Panc1 (cell line): ENCODE data around the gene NID2. TPM values are rescaled to one million over a fixed set of nuclear protein-coding genes. Genes with fewer than 3 reads are reported as not detected.

Source experiments
- ATAC-seq: fragments of 200-7000 bp; cut with Tn5 transposase; 2 replicates; pipeline ENCODE4 v1.9.1; 2020; ENCODE audit warnings: mild to moderate bottlenecking, moderate library complexity
- BruUV-seq: library from RNA; stranded (reverse); fragments of 400-500 nt; replicated peaks from 2 replicates; lab custom pipeline; 2021; lab: Mats Ljungman, UMichigan
- CTCF ChIA-PET: fragments of 300-600 bp; sonication (Branson Sonifier 250); formaldehyde crosslinking; loops from one replicate; lab custom pipeline; 2022; ENCODE audit warnings: antibody characterized with exemption; lab: Charles Lee
- POLR2A ChIA-PET: fragments of 300-600 bp; sonication (Branson Sonifier 250); formaldehyde crosslinking; loops from one replicate; lab custom pipeline; 2022; ENCODE audit warnings: antibody characterized with exemption; lab: Charles Lee
- DNase-seq: peaks from one replicate; pipeline ENCODE4 v3.0.0-alpha.2; 2010; ENCODE audit warnings: low read depth, low spot score
- H3K27ac ChIP-seq: 2 replicates; pipeline ENCODE4 v1.5.1; 2011; ENCODE audit warnings: mild to moderate bottlenecking, low read length, inconsistent platforms
- H3K27me3 ChIP-seq: fragments of 200-500 bp; sonication (Bioruptor generic); 2 replicates; pipeline ENCODE4 v1.6.0; 2014; ENCODE audit warnings: low read length, inconsistent platforms; ENCODE audit not compliant: control insufficient read depth, insufficient read depth
- H3K36me3 ChIP-seq: fragments of 200-500 bp; sonication (Bioruptor generic); 2 replicates; pipeline ENCODE4 v1.5.1; 2014; ENCODE audit warnings: inconsistent platforms, mild to moderate bottlenecking, low read length, moderate library complexity; ENCODE audit not compliant: control insufficient read depth, insufficient read depth
- H3K4me1 ChIP-seq: 2 replicates; pipeline ENCODE4 v1.5.1; 2011; ENCODE audit warnings: inconsistent platforms, mild to moderate bottlenecking, low read length, moderate library complexity; ENCODE audit not compliant: control insufficient read depth, insufficient read depth
- H3K4me3 ChIP-seq, 2 experiments: 2 replicates each; pipeline ENCODE4 v1.5.1; 2011 to 2012; ENCODE audit warnings: low read depth in 2 of 2, low read length in 2 of 2, mild to moderate bottlenecking in 2 of 2, inconsistent platforms in 1 of 2, moderate library complexity in 1 of 2
- H3K9me3 ChIP-seq: fragments of 200-500 bp; sonication (Bioruptor generic); 2 replicates; pipeline ENCODE4 v1.5.1; 2014; ENCODE audit warnings: low read depth, mild to moderate bottlenecking, inconsistent platforms, low read length, moderate library complexity; ENCODE audit not compliant: control insufficient read depth, insufficient read depth
- POLR2AphosphoS5 ChIP-seq: IDR thresholded peaks from 2 replicates; pipeline ENCODE4 v1.6.1; 2012; ENCODE audit warnings: mild to moderate bottlenecking, low read depth, low read length, moderate library complexity
- SIN3A ChIP-seq: IDR thresholded peaks from 2 replicates; pipeline ENCODE4 v1.6.1; 2012; ENCODE audit warnings: low read depth, mild to moderate bottlenecking, low read length, moderate library complexity, borderline replicate concordance; ENCODE audit not compliant: insufficient read depth
- TCF7L2 ChIP-seq: IDR thresholded peaks from 2 replicates; pipeline ENCODE4 v1.6.1; 2011; ENCODE audit warnings: mild to moderate bottlenecking, low read depth, low read length, inconsistent platforms
- in situ Hi-C: cut with HindIII; loops from 2 replicates; pipeline ENCODE4 v1.10.0; 2016; ENCODE audit warnings: low sequenced_read_pairs, low pct_unique_long_range_greater_than_20kb
- intact Hi-C: fragments of 100-400 bp; cut with micrococcal nuclease; formaldehyde crosslinking; loops from one replicate; pipeline ENCODE4 v1.10.0; 2022; ENCODE audit not compliant: unreplicated experiment
- total RNA-seq: library from RNA; stranded (reverse); gene quantifications from one replicate; pipeline ENCODE4 v1.2.1, GENCODE V29; 2021; ENCODE audit not compliant: unreplicated experiment
- TF ChIP-seq, protein P1 (sequence below), 2 experiments: IDR thresholded peaks; 2 replicates each; pipeline ENCODE4 v1.6.1; 2011 to 2012; ENCODE audit warnings: low read depth in 2 of 2, control low read depth in 1 of 2, low read length in 1 of 2, mild to moderate bottlenecking in 1 of 2, moderate library complexity in 1 of 2; ENCODE audit not compliant: insufficient read depth in 1 of 2
- TF ChIP-seq, protein P2 (sequence below): fragments of 450-650 bp; IDR thresholded peaks from 2 replicates; pipeline ENCODE4 v1.5.1; 2017; ENCODE audit warnings: mild to moderate bottlenecking

The NID2 gene
- total RNA-seq, 1 experiment from 2014 or later, result 0.36 TPM

DNA sequence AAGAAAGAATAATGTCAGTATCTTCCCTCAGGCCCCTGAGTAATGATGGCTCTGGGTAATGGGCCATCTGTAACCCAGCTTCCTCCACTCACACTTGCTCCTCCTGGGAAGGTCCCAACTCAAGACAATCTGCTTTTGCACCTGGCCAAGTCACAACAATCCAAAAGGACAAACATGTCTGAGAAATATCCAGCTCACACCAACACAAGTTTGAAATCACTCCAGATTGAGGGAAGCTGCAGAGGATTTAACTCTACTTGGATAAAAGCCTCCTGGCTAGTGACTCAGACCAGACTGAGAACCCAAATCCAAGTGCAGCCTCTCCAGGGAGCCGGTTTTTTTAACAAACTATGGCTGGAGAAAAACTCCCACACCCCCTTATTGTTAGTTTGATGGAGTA lies 45.3 kb downstream of the NID2 start:
- no peak for ATAC-seq
- ChIA-PET CTCF (no interaction called here), POLR2A (no interaction called here)
- Histone ChIP-seq H3K4me1 (no peaks in the 10 kb centered on the region), H3K27me3 (no peaks in the 10 kb centered on the region), H3K9me3 (no peaks in the 10 kb centered on the region), H3K36me3 (no peaks in the 10 kb centered on the region), H3K4me3 (no peak overlapping the region), H3K27ac (no peak overlapping the region)
- intact Hi-C loops (no loop called here), in situ Hi-C loops (no loop called here)
- no peak for TF ChIP-seq SIN3A
- TF ChIP-seq, protein P1, sequence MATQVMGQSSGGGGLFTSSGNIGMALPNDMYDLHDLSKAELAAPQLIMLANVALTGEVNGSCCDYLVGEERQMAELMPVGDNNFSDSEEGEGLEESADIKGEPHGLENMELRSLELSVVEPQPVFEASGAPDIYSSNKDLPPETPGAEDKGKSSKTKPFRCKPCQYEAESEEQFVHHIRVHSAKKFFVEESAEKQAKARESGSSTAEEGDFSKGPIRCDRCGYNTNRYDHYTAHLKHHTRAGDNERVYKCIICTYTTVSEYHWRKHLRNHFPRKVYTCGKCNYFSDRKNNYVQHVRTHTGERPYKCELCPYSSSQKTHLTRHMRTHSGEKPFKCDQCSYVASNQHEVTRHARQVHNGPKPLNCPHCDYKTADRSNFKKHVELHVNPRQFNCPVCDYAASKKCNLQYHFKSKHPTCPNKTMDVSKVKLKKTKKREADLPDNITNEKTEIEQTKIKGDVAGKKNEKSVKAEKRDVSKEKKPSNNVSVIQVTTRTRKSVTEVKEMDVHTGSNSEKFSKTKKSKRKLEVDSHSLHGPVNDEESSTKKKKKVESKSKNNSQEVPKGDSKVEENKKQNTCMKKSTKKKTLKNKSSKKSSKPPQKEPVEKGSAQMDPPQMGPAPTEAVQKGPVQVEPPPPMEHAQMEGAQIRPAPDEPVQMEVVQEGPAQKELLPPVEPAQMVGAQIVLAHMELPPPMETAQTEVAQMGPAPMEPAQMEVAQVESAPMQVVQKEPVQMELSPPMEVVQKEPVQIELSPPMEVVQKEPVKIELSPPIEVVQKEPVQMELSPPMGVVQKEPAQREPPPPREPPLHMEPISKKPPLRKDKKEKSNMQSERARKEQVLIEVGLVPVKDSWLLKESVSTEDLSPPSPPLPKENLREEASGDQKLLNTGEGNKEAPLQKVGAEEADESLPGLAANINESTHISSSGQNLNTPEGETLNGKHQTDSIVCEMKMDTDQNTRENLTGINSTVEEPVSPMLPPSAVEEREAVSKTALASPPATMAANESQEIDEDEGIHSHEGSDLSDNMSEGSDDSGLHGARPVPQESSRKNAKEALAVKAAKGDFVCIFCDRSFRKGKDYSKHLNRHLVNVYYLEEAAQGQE (IDR thresholded peaks at IDR 0.05; ENCODE audit: insufficient read depth in 1 of 2, low read depth in 2 of 2, low read length in 1 of 2), result no peak
- no peak for TF ChIP-seq TCF7L2
- no peak for TF ChIP-seq POLR2AphosphoS5
- TF ChIP-seq, protein P2, sequence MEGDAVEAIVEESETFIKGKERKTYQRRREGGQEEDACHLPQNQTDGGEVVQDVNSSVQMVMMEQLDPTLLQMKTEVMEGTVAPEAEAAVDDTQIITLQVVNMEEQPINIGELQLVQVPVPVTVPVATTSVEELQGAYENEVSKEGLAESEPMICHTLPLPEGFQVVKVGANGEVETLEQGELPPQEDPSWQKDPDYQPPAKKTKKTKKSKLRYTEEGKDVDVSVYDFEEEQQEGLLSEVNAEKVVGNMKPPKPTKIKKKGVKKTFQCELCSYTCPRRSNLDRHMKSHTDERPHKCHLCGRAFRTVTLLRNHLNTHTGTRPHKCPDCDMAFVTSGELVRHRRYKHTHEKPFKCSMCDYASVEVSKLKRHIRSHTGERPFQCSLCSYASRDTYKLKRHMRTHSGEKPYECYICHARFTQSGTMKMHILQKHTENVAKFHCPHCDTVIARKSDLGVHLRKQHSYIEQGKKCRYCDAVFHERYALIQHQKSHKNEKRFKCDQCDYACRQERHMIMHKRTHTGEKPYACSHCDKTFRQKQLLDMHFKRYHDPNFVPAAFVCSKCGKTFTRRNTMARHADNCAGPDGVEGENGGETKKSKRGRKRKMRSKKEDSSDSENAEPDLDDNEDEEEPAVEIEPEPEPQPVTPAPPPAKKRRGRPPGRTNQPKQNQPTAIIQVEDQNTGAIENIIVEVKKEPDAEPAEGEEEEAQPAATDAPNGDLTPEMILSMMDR, result no peak
- no peak for DNase-seq
- BruUV-seq, result no TSS peak

DNA sequence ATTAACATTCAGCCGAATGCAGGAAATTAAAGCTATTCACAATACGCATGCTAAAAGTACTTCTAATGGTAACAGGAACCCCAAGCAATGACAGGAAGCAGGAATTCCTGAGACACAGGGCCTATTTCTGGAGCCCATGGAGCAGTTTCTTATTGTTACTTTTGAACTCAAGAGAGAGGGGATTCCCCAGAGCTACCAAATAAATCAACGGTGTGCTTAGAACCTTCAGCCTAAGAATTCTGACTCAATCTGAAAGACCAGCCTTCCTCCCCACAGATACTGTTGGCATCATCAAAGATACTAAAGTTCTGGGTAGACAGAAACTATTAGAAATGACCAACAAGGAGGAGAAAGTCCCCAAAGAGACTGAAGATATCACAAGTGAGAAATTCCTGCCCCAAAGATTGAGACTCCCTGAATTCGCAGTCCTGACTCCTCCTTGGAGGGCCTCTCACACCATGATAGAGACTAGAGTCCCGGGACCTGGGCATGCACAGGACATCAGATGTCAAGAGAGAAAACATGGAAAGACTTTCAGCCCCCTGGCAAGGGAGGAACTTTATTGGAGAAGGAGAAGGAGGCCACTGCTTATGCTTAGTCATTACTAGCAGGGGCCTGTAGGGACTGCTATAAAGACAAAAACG lies 46.8 kb downstream of the NID2 start:
- Histone ChIP-seq H3K27me3 (no peaks in the 10 kb centered on the region), H3K27ac (no peak overlapping the region), H3K36me3 (no peaks in the 10 kb centered on the region), H3K9me3 (no peaks in the 10 kb centered on the region), H3K4me3 (no peak overlapping the region), H3K4me1 (no peaks in the 10 kb centered on the region)
- CTCF ChIA-PET, result interaction anchor here (0.5 kb wide), 1 partner anchor 109 kb away, joined by 3 read pairs; no protein-coding TSS in a partner anchor
- TF ChIP-seq TCF7L2 (no peak), POLR2AphosphoS5 (no peak), SIN3A (no peak)
- TF ChIP-seq, protein P2, result no peak
- TF ChIP-seq, protein P1 (IDR thresholded peaks at IDR 0.05; ENCODE audit: insufficient read depth in 1 of 2, low read depth in 2 of 2, low read length in 1 of 2), result no peak
- no TSS peak for BruUV-seq
- POLR2A ChIA-PET, result no interaction called here
- intact Hi-C loops, result no loop called here
- ATAC-seq (no peak), DNase-seq (no peak)
- in situ Hi-C loops, result no loop called here
